Activated CD8-positive, alpha-beta memory T cell treated with anti-CD3 and anti-CD28 coated beads for 1 hour (primary cell): ENCODE data around the gene PTPRN2.
"Not testable (repeated sequence)": the region's sequence is repeated elsewhere in the genome, so short reads cannot be mapped to it uniquely, and the experiment has no call there.

Experiments
- DNase-seq, 2 donors: peaks; one replicate each; pipeline ENCODE4 v3.0.0-alpha.2; 2020; ENCODE audit warnings: low read depth in 1 of 2; ENCODE audit errors: extremely low read depth in 1 of 2

PTPRN2 gene

DNA sequence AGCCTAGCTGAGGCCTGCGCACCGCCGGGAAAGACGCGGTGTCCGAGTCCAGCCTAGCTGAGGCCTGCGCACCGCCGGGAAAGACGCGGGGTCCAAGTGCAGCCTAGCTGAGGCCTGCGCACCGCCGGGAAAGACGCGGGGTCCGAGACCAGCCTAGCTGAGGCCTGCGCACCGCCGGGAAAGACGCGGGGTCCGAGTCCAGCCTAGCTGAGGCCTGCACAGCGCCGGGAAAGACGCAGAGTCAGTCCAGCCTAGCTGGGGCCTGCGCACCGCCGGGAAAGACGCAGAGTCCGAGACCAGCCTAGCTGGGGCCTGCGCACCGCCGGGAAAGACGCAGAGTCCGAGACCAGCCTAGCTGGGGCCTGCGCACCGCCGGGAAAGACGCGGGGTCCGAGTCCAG is 161.9 kb downstream of the PTPRN2 start:
- DNase-seq: not testable (repeated sequence)

DNA sequence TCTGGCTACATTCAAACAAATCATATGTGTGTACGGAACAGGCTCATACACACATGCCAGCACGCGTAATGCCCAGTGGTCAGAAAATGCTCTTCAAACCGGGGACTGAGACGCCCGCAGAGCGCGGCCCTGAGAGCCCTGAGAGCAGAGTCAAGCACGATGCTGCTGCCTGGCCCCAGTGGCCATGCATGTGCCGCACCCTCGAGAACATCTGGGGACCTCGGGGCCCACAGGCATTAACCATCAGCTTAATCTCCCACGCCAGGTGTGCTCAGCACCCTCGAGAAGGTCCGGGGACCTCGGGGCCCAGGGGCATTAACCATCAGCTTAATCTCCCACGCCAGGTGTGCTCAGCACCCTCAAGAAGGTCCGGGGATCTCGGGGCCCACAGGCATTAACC is 163.1 kb downstream of the PTPRN2 start:
- DNase-seq: no peak

GRCh38 chr7:158424011-158424410 is 163.6 kb downstream of the PTPRN2 start:
- no peak for DNase-seq

GRCh38 chr7:158422887-158423560 is 164.6 kb downstream of the PTPRN2 start:
- DNase-seq: no peak

GRCh38 chr7:158422196-158422886 is 165.3 kb downstream of the PTPRN2 start:
- DNase-seq: no peak

DNA sequence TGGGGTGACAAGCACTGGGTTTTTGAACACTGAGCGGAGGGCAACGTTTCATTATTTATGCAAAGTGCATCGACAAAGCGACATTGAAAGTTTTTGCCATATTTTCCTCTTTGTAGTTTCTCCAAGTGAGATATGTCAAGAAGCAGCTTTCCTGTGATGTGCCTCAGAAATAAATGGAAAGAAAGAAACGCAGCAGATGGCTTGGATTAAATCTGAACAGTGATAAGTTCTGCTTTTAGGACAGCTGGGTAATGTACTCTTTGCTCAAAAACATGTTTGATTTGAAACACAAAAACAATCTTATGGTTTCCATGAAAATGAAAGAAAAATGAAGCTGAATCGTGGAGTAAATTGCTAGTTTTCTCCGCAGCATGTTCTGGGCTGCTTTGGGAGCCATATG is 166.3 kb downstream of the PTPRN2 start:
- DNase-seq: no peak

- DNase-seq: no peak
Observed at GRCh38 chr7:158420591-158421340, 166.9 kb downstream of the PTPRN2 start.

GRCh38 chr7:158419238-158419785 is 168.3 kb downstream of the PTPRN2 start:
- no peak for DNase-seq

GRCh38 chr7:158418395-158418794 is 169.2 kb downstream of the PTPRN2 start:
- DNase-seq: not testable (repeated sequence)

- no peak for DNase-seq
Observed at GRCh38 chr7:158416283-158416933, 171.2 kb downstream of the PTPRN2 start.

DNA sequence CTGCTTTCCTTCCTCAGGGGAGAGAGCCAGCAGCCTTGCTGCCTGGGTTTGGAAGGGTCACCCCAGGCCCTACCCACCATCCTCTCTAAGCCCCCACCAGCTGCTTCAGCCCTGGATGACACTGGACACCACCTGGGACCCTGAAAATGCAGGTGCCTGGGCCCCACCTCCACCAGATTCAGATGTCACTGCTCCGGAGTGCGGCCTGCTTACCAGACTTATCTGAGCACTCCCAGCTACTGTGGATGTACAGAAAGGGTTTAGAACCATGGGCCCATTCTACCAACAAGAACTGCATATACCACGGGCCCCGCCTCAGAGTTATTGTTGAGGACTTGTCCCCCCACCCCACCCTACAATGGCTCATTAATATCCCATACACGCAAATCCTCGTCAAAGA is 172.3 kb downstream of the PTPRN2 start:
- DNase-seq: no peak

DNA sequence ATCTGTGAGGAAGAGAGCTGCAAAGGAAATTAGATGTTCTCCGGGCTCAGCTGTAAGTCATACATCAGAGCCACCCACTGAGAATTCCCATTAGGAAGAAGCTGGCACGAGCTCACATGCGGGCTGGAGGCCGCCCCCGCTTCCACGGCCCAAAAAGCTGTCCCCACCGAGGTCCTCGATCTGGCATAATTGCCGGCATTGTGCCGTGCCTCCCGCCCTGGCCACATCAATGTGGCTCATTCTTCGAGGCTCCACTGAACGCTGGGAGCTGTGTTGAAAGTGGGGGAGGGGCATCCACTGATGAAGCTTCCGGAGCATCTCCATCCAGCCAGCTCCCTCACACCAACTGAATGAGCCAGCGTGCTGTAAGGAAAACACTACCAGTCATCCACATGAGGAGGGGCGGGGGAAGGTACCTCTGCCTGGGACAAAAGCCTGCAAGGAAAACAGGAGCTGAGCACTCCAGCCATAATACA is 173.1 kb downstream of the PTPRN2 start:
- no peak for DNase-seq

DNA sequence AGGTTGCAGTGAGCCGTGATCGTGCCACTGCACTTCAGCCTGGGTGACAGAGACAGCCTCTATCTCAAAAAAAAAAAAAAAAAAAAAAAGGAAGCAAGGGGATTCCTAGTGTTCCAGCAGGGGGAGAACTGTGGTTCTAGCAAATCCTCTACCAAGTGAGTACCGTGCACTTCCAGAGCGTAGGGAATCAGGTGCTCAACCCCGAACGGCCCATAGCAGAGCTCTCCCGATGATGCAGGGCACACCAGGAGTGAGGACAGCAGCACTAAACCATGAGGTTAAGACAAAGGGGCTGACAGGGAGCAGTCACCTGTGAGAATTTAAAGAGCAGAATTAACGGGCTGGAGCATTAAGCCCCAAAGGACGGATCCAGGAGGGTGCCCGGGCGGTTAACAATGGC is 173.6 kb downstream of the PTPRN2 start:
- no peak for DNase-seq

DNA sequence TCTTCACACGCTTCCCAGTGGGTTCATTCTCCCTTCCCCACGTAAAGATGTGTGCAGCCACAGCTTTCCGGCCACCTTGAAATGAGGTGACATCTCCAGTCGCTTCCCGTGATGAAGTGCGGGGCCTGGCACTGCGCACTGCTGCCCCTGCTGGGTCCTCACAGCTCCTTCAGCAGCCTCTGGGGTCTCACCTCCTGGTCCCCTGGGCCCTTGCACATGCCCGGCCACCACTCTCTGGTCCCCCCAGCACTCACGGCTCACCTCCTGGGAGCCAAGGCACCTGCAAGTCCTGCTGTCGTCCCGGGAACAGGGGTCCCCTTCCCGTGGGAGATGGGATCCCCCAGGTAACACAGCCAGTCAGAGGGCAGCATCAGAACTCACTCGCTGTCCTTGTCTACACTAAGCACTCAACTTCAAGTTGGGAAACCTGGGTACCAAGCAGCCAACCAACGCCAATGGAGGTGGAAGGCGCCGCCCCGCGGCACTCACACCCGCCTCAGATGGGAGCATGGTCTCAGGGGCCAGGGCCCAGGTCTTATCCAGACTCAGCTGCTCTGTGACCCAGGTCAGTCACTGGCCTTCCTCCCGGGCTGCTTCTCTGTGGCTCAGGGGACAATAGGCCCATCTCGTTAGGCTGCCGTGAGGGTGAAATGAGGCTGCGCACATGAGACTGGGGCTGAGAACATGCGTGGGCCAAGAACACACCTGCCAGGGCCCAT is 176.2 kb downstream of the PTPRN2 start:
- DNase-seq: no peak

- DNase-seq: no peak
Observed at GRCh38 chr7:158410720-158411119, 176.9 kb downstream of the PTPRN2 start.

GRCh38 chr7:158409816-158410330 is 177.8 kb downstream of the PTPRN2 start:
- no peak for DNase-seq

DNA sequence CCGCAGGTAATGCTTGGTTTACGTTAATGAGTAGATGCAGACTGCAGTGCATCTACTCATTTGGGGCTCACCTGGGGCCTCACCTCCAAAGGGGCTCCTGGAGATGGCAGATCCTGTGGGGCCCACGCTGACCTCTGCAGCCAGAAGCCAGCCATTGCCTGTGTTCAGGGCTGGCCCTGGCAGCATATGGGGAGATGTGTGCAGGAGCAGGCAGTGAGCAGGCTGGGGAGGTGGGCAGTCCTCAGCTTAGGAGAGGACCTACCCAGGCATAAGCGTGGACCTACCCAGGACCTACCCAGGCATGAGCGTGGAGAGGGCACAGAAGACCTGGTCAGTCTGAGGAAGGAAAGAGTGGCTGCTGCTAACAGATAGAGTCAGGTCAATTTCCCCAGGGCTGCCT is 178.5 kb downstream of the PTPRN2 start:
- DNase-seq: no peak

DNA sequence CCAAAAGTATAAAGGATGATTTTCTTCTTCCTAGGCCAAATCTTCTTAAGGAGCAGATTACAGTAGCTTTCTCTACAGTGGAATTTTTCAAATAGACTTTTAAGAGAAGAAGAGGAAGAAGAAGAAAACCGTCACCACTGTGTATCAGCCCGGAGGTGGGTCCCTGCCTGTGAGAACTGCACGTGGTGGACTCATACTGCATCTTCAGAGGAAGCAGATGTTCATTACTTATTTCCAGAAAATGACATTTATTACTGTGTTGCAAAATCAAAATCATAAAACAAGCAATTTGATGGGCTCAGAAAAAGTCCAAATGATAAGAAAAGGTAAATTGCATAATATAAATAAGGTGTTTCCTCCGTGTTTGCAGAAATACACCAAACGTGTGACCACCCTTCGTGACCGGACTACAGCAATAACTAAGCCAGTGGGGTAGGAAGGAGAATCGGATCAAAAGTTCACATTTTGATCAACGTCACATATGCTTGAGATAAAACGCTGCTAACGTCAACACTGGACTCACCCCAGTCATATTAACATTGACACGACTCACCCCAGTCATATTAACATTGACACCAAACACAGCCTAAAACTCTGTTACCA is 179.2 kb downstream of the PTPRN2 start:
- DNase-seq: no peak

- no peak for DNase-seq
Observed at GRCh38 chr7:158407581-158408317, 179.9 kb downstream of the PTPRN2 start.
